ENCODE data around the gene COL5A1. TPM values are rescaled to one million over a fixed set of nuclear protein-coding genes. Genes with fewer than 3 reads are reported as not detected.

Gene COL5A1
- total RNA-seq, 1 donor from 2014 or later, result 19.8 TPM

DNA sequence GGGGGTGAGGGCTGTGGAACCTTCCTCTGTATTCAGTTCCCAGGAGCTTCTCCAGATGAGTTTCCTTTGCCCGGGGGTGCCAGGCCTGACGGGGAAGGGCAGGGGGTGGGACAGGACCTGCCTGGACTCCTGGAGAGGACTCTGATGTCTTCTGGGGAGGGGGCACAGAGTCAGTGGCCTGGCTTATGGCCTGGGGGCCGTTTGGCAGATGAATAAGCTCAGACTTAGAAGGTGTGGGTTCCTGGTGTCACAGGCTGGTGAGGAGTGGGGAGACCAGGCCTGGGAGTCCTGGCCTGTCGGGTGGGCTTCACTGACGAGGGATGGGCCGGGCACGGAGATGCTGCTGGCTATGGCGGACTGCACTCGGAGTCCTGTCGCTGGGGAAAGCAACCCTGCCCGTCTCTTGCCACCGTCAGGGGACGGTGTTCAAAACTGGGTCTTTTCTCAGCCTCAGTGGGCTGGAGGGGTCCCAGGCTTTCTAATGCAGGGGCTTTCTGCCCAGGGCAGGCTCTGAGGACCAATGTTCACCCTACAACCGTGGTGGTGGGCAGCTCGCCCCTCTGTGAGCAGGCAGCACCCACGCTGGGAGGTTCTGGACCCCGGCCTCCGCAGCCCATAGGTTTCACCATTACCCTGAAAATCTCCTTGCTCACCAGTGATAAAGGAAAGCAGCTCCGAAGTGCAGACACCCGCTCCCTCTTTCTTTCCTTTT is 16.2 kb downstream of the COL5A1 start:
- H3K4me1 Mint-ChIP-seq (ENCODE audit: low read depth), result no peaks in the 10 kb centered on the region
- H3K9me3 Mint-ChIP-seq (ENCODE audit: low read depth), result peaks cover 3% of the 10 kb centered on the region
- DNase-seq (ENCODE audit: low spot score, unreplicated experiment), result no peak
- TF ChIP-seq, protein P1, sequence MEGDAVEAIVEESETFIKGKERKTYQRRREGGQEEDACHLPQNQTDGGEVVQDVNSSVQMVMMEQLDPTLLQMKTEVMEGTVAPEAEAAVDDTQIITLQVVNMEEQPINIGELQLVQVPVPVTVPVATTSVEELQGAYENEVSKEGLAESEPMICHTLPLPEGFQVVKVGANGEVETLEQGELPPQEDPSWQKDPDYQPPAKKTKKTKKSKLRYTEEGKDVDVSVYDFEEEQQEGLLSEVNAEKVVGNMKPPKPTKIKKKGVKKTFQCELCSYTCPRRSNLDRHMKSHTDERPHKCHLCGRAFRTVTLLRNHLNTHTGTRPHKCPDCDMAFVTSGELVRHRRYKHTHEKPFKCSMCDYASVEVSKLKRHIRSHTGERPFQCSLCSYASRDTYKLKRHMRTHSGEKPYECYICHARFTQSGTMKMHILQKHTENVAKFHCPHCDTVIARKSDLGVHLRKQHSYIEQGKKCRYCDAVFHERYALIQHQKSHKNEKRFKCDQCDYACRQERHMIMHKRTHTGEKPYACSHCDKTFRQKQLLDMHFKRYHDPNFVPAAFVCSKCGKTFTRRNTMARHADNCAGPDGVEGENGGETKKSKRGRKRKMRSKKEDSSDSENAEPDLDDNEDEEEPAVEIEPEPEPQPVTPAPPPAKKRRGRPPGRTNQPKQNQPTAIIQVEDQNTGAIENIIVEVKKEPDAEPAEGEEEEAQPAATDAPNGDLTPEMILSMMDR (IDR thresholded peaks at IDR 0.05; ENCODE audit: unreplicated experiment), result no peak
- H3K36me3 Mint-ChIP-seq (ENCODE audit: insufficient read depth), result no peaks in the 10 kb centered on the region
- no peak overlapping the region for H3K4me3 Mint-ChIP-seq (ENCODE audit: low read depth)
- no peak overlapping the region for H3K27ac Mint-ChIP-seq
- H3K27me3 Mint-ChIP-seq, result no peaks in the 10 kb centered on the region

DNA sequence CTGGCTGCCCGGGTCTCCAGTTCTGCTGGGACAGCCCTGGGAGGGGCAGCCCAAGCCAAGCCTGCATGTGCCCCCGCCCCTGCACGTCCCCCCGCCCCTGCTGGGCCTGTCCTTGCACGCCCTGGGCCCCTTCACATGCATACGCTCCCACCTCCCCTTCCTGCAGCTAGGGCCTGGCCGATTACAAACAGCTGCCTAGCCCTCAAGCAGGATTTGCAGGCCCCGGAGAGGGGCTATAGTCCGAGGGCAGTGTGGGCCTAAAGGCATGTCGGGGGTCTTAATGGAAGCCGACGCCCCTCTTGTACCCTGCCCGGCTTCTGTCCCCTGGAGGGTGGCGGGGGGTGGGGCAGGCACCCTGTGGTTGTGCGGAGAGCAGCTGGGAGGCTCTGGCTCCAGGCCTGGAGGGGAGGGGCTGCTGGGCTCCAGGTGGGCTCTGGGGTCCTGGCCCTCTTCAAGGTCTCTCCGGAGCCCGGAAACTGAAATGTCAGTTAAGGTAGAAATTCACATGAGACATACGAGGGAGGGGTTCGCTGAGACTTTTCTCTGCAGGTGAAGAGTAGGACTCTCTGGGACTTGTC is 16.9 kb downstream of the COL5A1 start:
- TF ChIP-seq, protein P1 (IDR thresholded peaks at IDR 0.05; ENCODE audit: unreplicated experiment), result no peak
- Mint-ChIP-seq H3K27ac (no peak overlapping the region), H3K36me3 (ENCODE audit: insufficient read depth) (no peaks in the 10 kb centered on the region), H3K9me3 (ENCODE audit: low read depth) (peaks cover 3% of the 10 kb centered on the region), H3K4me1 (ENCODE audit: low read depth) (no peaks in the 10 kb centered on the region), H3K27me3 (no peaks in the 10 kb centered on the region), H3K4me3 (ENCODE audit: low read depth) (no peak overlapping the region)
- no peak for DNase-seq (ENCODE audit: low spot score, unreplicated experiment)

DNA sequence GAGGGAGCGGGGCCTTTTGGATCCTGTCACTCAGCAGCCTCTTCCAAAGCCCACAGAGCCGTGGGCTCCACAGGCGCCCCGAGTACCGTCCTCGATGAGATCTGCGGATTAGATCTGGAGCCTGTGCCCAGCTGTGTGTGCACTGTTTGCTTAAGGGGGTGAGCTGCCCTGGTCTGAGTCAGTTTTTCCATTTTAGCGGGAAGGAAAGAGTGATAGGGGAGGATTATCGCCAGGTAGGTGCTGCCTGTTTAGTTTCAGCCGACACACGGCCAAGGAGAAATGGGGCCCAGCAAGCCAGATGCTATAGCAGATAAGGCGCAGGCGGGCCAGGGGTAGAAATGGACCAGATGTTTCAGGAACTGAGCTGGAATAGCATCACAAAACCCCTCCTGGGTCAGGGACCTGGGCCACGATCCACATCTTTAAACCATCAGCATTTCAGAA is 18.1 kb downstream of the COL5A1 start:
- Mint-ChIP-seq H3K27me3 (no peaks in the 10 kb centered on the region), H3K4me3 (ENCODE audit: low read depth) (no peak overlapping the region), H3K4me1 (ENCODE audit: low read depth) (no peaks in the 10 kb centered on the region), H3K27ac (no peak overlapping the region), H3K36me3 (ENCODE audit: insufficient read depth) (no peaks in the 10 kb centered on the region), H3K9me3 (ENCODE audit: low read depth) (peaks cover 3% of the 10 kb centered on the region)
- DNase-seq (ENCODE audit: low spot score, unreplicated experiment), result no peak
- TF ChIP-seq, protein P1 (IDR thresholded peaks at IDR 0.05; ENCODE audit: unreplicated experiment), result no peak

DNA sequence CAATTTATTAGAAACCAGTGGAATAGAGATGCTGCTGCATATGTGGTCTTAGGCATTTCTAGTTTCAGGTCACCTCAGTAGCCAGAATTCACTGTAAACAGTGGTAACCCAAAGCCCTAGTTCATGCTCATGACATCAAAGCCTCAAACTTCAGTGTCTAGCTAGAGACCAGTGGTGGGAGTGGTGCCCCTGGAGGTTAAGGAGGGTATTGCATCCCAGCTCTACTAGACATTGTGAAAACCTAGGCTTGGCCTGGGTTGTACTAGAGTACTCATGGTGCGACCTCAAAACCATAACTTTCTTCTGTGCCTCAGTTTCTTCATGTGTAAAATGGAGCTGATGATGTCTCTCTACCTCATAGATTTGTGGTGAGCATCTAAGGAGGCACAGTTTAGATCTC is 18.8 kb downstream of the COL5A1 start:
- Mint-ChIP-seq H3K27ac (no peak overlapping the region), H3K4me1 (ENCODE audit: low read depth) (no peaks in the 10 kb centered on the region), H3K4me3 (ENCODE audit: low read depth) (no peak overlapping the region), H3K9me3 (ENCODE audit: low read depth) (peaks cover 3% of the 10 kb centered on the region), H3K36me3 (ENCODE audit: insufficient read depth) (no peaks in the 10 kb centered on the region), H3K27me3 (no peaks in the 10 kb centered on the region)
- no peak for DNase-seq (ENCODE audit: low spot score, unreplicated experiment)
- TF ChIP-seq, protein P1 (IDR thresholded peaks at IDR 0.05; ENCODE audit: unreplicated experiment), result peak; percentile 53

DNA sequence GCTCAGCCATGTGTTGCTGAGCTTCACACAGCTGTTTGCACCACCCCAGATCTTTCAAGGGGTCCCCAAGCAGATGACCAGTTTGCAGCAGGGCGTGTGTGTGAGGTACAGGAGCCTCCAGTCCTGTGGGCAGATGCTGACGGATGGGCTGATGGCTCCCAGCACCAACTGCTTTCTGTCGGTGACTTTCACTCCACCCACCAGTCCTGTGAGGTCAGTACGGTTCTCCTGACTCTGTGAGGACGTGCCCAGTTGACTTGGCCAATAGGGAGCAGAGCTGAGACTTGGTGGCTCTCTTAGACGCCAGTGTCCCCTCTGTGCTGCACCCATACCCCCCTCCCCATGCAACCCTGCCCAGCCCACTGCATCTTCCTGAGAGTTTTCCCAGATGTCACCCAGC is 19.7 kb downstream of the COL5A1 start:
- H3K27me3 Mint-ChIP-seq, result no peaks in the 10 kb centered on the region
- H3K4me1 Mint-ChIP-seq (ENCODE audit: low read depth), result no peaks in the 10 kb centered on the region
- no peaks in the 10 kb centered on the region for H3K36me3 Mint-ChIP-seq (ENCODE audit: insufficient read depth)
- H3K9me3 Mint-ChIP-seq (ENCODE audit: low read depth), result peaks cover 3% of the 10 kb centered on the region
- TF ChIP-seq, protein P1 (IDR thresholded peaks at IDR 0.05; ENCODE audit: unreplicated experiment), result no peak
- H3K27ac Mint-ChIP-seq, result no peak overlapping the region
- H3K4me3 Mint-ChIP-seq (ENCODE audit: low read depth), result no peak overlapping the region
- DNase-seq (ENCODE audit: low spot score, unreplicated experiment), result no peak
